Kidney (tissue), 14 donors: ENCODE results near the gene VAV2. TPM values are rescaled to one million over a fixed set of nuclear protein-coding genes. Genes with fewer than 3 reads are reported as not detected.

Source experiments
- DNase-seq, 5 donors: peaks; one replicate each; pipeline ENCODE4 v3.0.0-alpha.2; 2013 to 2020
- FAIRE-seq: peaks from 2 replicates; lab custom pipeline; 2012; peaks lifted over from hg19 to GRCh38; lab: Jason Lieb, UNC
- H3K27ac ChIP-seq, 2 donors: one replicate each; pipeline ENCODE4 v1.7.0; 2013; ENCODE audit warnings: low read depth in 2 of 2, low read length in 2 of 2, inconsistent platforms in 1 of 2
- H3K27me3 ChIP-seq: one replicate; pipeline ENCODE4 v1.7.1; 2013; ENCODE audit warnings: low read length, inconsistent platforms; ENCODE audit not compliant: control insufficient read depth, insufficient read depth
- H3K36me3 ChIP-seq, 3 donors: one replicate each; pipeline versions ENCODE4 v1.7.0 to v1.7.1; 2013; ENCODE audit warnings: low read length in 3 of 3, control low read depth in 1 of 3, inconsistent platforms in 1 of 3; ENCODE audit not compliant: insufficient read depth in 3 of 3, control insufficient read depth in 2 of 3
- H3K4me1 ChIP-seq, 3 donors: one replicate each; pipeline versions ENCODE4 v1.7.0 to v1.7.1; 2013; ENCODE audit warnings: low read length in 3 of 3, inconsistent platforms in 1 of 3, low read depth in 1 of 3; ENCODE audit not compliant: control insufficient read depth in 2 of 3, insufficient read depth in 2 of 3
- H3K4me3 ChIP-seq, 3 donors: one replicate each; pipeline versions ENCODE4 v1.7.0 to v1.8.1; 2013; ENCODE audit warnings: low read length in 3 of 3, control low read depth in 1 of 3, inconsistent platforms in 1 of 3
- H3K9ac ChIP-seq, 3 donors: one replicate each; pipeline versions ENCODE4 v1.7.0 to v1.7.1; 2013; ENCODE audit warnings: low read length in 3 of 3, control low read depth in 1 of 3, inconsistent platforms in 1 of 3
- H3K9me3 ChIP-seq, 3 donors: one replicate each; pipeline versions ENCODE4 v1.7.0 to v1.7.1; 2013; ENCODE audit warnings: low read length in 3 of 3, control low read depth in 1 of 3, inconsistent platforms in 1 of 3; ENCODE audit not compliant: control insufficient read depth in 2 of 3, insufficient read depth in 1 of 3
- intact Hi-C: fragments of 100-400 bp; cut with DNase I; formaldehyde crosslinking; loops from one replicate; pipeline ENCODE4 v1.11.1; 2022
- polyA plus RNA-seq: library from polyadenylated mRNA; stranded (reverse); fragments of 350-450 nt; fragmentation: Illumina TruSeq; extraction: RNeasy Lipid Tissue Mini Kit (QIAGEN cat#74804); gene quantifications from one replicate; pipeline ENCODE4 v1.2.3, GENCODE V29; 2014; ENCODE audit warnings: low read depth, low replicate concordance; ENCODE audit not compliant: insufficient read depth
- total RNA-seq: library from RNA; stranded (reverse); fragmentation: NEBNext Ultra II Directional; extraction: Animal tissue kit (Norgen Biotek cat#: 25700); gene quantifications from one replicate; pipeline ENCODE4 v1.2.1, GENCODE V29; 2021
- TF ChIP-seq, protein P1 (sequence below): IDR thresholded peaks from 3 replicates; pipeline ENCODE4 v1.5.1; 2012; ENCODE audit warnings: mild to moderate bottlenecking, moderate library complexity, borderline replicate concordance; ENCODE audit not compliant: insufficient read depth; ENCODE audit errors: extremely low read depth
- donor health status: control.
- donor health status: control.
- donor health status: control.
- donor health status: control.
- donor health status: control.
- donor health status: DM: yes; HTN: yes; CAD: no.
- donor health status: Normal renal cell carcinoma (clear cell type).

VAV2 gene
- total and polyA plus RNA-seq, 2 donors from 2014 or later: 22.3 to 47.1 TPM

DNA sequence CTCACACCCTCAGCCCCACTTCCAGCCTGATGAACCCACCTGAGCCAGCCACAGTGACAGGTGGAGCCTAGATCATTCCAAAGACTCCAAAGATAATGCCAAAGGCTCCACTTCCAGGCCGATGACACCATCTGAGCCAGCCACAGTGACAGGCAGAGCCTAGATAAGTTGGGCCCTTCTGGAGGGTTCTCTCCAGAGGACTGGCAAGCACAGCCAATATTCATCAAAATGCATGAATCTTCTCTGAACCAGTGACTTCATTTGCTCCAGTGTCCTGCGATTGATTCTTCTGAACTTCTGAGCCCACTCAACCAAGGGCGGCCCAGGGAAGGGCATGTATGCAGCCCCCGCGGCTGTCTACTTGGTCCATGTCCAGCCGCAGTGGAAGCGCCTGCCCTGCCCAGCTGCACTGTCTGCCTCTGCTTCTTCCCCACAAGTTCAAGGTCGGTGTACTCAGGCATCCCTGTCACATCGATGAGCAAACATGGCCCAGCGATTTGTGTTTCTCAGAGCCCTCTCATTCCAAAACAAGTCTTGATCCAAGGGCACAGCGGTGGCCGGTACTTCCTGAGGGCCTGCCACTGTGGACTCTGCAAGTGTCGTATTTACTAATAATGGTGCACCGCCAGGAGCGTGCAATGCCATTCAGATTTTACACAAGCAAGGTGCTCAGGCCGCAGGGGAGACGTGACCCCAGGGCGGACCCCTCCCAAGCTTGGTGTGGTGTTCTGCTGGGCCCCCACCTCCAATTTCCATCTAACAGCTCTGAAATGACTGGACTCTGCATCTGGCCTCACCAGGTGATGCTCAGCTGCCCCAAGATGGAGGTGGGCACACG, 107.0 kb downstream of the VAV2 start:
- DNase-seq: no peak
- Histone ChIP-seq H3K36me3 (no peaks in the 10 kb centered on the region), H3K9ac (no peak overlapping the region), H3K4me3 (no peak overlapping the region), H3K9me3 (no peaks in the 10 kb centered on the region), H3K27ac (no peak overlapping the region), H3K4me1 (peaks cover 0 to 11% (median 0%) of the 10 kb centered on the region in 3 donors), H3K27me3 (no peaks in the 10 kb centered on the region)
- TF ChIP-seq, protein P1, sequence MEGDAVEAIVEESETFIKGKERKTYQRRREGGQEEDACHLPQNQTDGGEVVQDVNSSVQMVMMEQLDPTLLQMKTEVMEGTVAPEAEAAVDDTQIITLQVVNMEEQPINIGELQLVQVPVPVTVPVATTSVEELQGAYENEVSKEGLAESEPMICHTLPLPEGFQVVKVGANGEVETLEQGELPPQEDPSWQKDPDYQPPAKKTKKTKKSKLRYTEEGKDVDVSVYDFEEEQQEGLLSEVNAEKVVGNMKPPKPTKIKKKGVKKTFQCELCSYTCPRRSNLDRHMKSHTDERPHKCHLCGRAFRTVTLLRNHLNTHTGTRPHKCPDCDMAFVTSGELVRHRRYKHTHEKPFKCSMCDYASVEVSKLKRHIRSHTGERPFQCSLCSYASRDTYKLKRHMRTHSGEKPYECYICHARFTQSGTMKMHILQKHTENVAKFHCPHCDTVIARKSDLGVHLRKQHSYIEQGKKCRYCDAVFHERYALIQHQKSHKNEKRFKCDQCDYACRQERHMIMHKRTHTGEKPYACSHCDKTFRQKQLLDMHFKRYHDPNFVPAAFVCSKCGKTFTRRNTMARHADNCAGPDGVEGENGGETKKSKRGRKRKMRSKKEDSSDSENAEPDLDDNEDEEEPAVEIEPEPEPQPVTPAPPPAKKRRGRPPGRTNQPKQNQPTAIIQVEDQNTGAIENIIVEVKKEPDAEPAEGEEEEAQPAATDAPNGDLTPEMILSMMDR: no peak
- intact Hi-C loops: no loop called here
- no peak for FAIRE-seq

DNA sequence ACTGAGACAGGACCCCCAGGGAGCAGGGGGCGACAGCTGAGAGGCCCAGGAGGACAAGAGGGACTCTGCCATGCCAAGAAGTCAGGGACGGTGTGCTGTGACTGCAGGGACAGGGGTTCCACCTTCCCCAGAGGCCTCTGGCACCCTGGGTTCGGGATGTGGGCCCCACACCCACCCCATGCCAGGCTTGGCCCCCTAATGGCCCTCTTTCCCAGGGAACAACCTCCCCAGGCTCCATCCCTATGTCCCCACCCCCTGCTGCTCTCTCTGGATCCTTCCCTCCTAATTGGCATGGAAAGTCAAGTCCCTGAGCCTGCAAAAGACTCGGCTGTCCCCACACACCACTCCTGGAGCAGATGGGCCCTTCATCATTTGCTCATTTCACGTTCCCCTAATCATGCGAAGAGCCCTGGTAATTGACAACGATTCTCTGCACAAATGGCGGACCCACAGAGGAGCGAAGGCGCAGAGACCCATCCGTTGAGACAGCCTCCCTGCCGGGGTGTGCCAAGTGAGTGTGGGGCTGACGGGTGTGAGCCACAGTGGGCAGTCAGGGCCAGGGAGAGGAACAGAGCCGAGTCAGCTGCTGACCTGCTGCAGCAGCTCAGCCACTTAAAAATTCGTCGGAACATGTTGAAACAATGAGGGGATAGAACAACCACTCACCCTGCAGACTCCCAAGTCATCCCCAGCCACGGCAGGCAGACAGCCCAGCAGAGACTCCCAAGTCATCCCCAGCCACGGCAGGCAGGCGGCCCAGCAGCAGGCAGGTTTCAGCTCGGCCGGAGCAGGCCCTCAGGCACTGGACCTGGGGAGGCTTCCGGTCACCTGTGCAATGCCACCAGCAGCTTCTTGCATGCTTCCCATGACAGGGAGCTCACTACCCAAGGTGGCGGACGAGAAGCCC, 109.0 kb downstream of the VAV2 start:
- TF ChIP-seq, protein P1: no peak
- Histone ChIP-seq H3K9me3 (no peaks in the 10 kb centered on the region), H3K27ac (peak overlapping the region in 1 of 2 donors; percentile 65), H3K4me3 (no peak overlapping the region), H3K9ac (no peak overlapping the region), H3K27me3 (no peaks in the 10 kb centered on the region), H3K4me1 (peaks cover 0 to 14% (median 0%) of the 10 kb centered on the region in 3 donors), H3K36me3 (no peaks in the 10 kb centered on the region)
- FAIRE-seq (no peak), DNase-seq (no peak)
- intact Hi-C loops: no loop called here

DNA sequence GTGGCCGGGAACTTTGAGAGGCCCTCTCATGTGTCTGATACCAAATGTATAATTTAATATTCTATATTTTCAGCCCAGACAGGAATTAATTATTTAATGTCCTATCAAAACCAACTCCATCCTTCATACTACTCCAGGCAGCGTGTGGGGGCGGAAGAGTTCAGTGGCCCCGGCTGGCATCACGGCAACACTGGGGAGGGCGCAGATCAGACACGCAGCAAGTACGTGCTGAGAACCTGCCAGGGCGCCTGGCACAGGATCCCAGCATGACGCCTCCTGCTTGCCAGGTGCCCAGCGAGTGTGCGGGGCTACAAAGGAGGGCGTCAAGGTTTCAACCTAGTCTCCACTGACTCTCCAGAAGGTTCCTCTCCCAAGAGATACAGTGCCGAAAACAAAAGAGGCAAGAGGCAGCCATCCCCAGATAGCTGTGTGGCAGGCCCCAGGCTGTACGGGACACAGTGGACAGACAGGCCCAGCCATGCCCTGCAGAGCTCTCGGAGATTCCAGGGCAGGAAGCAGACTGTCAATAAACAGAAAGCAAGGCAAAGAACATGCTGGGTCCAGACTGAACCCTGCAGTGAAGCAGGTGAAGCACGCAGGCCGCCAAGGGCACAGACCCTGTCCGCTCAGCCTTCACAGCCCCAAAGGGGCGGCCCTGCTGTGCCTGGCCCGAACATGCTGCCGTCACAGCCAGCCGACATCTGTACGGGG, 110.3 kb downstream of the VAV2 start:
- no peaks in the 10 kb centered on the region for H3K36me3 ChIP-seq
- peak overlapping the region in 1 of 2 donors; percentile 65 for H3K27ac ChIP-seq
- DNase-seq (no peak), FAIRE-seq (no peak)
- H3K27me3 ChIP-seq: no peaks in the 10 kb centered on the region
- peaks cover 0 to 14% (median 0%) of the 10 kb centered on the region in 3 donors for H3K4me1 ChIP-seq
- TF ChIP-seq, protein P1: no peak
- no peaks in the 10 kb centered on the region for H3K9me3 ChIP-seq
- H3K9ac ChIP-seq: no peak overlapping the region
- intact Hi-C loops: no loop called here
- no peak overlapping the region for H3K4me3 ChIP-seq
